Measurements from ENCODE around the gene TLE3. TPM values are rescaled to one million over a fixed set of nuclear protein-coding genes. Genes with fewer than 3 reads are reported as not detected.

The TLE3 gene
- total RNA-seq, 4 donors from 2014 or later, result 4.6 to 35.3 (median 13.3) TPM

GRCh38 chr15:70059476-70060213 lies 38.1 kb downstream of the TLE3 start:
- H3K27me3 ChIP-seq, result no peaks in the 10 kb centered on the region
- no peak overlapping the region for H3K4me3 ChIP-seq
- H3K27ac ChIP-seq, result no peak overlapping the region
- TF ChIP-seq CTCF (IDR thresholded peaks at IDR 0.05 in 4 of 5, conservative IDR thresholded peaks at IDR 0.05 in 1 of 5) (no peak), POLR2A (IDR thresholded peaks at IDR 0.05) (no peak)
- H3K36me3 ChIP-seq, result peaks cover 0 to 45% of the 10 kb centered on the region in 2 donors
- ATAC-seq, result no peak
- no peak for DNase-seq
- intact Hi-C loops (cut with DNase I; ENCODE audit: low total_unique reads), result no loop called here
- H3K9me3 ChIP-seq, result no peaks in the 10 kb centered on the region
- in situ Hi-C loops (cut with MboI; ENCODE audit: low sequenced_read_pairs in 4 of 4), result no loop called here
- H3K4me1 ChIP-seq, result peaks cover 12 to 17% of the 10 kb centered on the region in 2 donors

- in situ Hi-C loops (cut with MboI; ENCODE audit: low sequenced_read_pairs in 4 of 4), result no loop called here
Observed at GRCh38 chr15:70058642-70059360, 38.9 kb downstream of the TLE3 start.

DNA sequence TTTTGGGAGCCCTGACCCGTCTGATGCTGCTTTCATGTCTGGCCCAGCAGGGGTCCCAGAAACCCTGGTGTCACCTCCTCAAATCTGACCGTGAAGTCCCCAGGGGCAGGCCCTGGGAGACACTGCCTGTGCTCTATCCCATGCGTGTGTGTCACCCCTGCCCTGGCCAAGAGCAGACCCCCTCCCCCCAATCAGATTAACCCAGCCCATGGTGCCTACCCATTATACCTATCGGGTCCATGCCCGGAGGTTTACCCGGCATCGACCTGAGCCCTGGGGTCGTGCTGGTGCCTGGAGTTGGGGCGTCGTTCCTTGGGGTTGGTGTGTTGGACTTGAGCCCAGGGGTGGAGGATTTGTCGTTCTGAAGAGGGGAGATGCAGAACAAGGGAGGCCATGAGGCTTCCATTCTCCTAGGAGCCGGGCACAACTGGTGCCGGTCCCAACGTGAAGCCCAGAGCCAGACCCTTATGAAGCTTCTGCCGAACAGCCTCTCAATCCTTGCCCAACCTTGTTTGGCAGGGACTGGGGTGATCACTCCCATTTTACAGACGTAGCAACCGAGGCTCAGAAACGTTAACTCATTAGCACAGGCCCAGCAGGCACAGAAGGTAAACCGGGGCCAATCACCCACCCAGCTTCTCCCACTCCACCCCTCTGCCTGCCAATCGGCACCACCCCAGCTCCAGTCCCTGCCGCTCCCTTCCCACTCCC lies 39.6 kb downstream of the TLE3 start:
- Histone ChIP-seq H3K4me3 (no peak overlapping the region), H3K9me3 (no peaks in the 10 kb centered on the region), H3K27ac (no peak overlapping the region), H3K4me1 (peaks cover 12 to 15% of the 10 kb centered on the region in 2 donors), H3K27me3 (no peaks in the 10 kb centered on the region), H3K36me3 (peaks cover 0 to 55% of the 10 kb centered on the region in 2 donors)
- DNase-seq, result no peak
- TF ChIP-seq POLR2A (IDR thresholded peaks at IDR 0.05) (no peak), CTCF (IDR thresholded peaks at IDR 0.05 in 4 of 5, conservative IDR thresholded peaks at IDR 0.05 in 1 of 5) (no peak)
- intact Hi-C loops (cut with DNase I; ENCODE audit: low total_unique reads), result no loop called here
- in situ Hi-C loops (cut with MboI; ENCODE audit: low sequenced_read_pairs in 4 of 4), result no loop called here
- no peak for ATAC-seq

More at GRCh38 chr15:70058642-70059360, 38.9 kb downstream of the TLE3 start:
- Histone ChIP-seq H3K9me3 (no peaks in the 10 kb centered on the region), H3K27ac (no peak overlapping the region), H3K4me1 (peaks cover 12 to 17% of the 10 kb centered on the region in 2 donors), H3K4me3 (no peak overlapping the region), H3K36me3 (peaks cover 0 to 53% of the 10 kb centered on the region in 2 donors), H3K27me3 (no peaks in the 10 kb centered on the region)
- no peak for TF ChIP-seq POLR2A (IDR thresholded peaks at IDR 0.05)
- no peak for TF ChIP-seq CTCF (IDR thresholded peaks at IDR 0.05 in 4 of 5, conservative IDR thresholded peaks at IDR 0.05 in 1 of 5)
- ATAC-seq (no peak), DNase-seq (no peak)
- intact Hi-C loops (cut with DNase I; ENCODE audit: low total_unique reads), result no loop called here

GRCh38 chr15:70056091-70056680 lies 41.5 kb downstream of the TLE3 start:
- in situ Hi-C loops (cut with MboI; ENCODE audit: low sequenced_read_pairs in 4 of 4), result no loop called here
- TF ChIP-seq CTCF (IDR thresholded peaks at IDR 0.05 in 4 of 5, conservative IDR thresholded peaks at IDR 0.05 in 1 of 5) (no peak), POLR2A (IDR thresholded peaks at IDR 0.05) (no peak)
- intact Hi-C loops (cut with DNase I; ENCODE audit: low total_unique reads), result no loop called here
- H3K4me3 ChIP-seq, result no peak overlapping the region
- no peak overlapping the region for H3K27ac ChIP-seq
- H3K9me3 ChIP-seq, result no peaks in the 10 kb centered on the region
- peaks cover 0 to 55% of the 10 kb centered on the region in 2 donors for H3K36me3 ChIP-seq
- no peak for ATAC-seq
- no peaks in the 10 kb centered on the region for H3K27me3 ChIP-seq
- no peaks in the 10 kb centered on the region for H3K4me1 ChIP-seq
- peak in 1 of 2 donors; percentile 3 for DNase-seq

All from gastrocnemius medialis (tissue), 4 donors.